Muscle of back (tissue), 11 donors: ENCODE measurements around the gene CA10. TPM values are rescaled to one million over a fixed set of nuclear protein-coding genes. Genes with fewer than 3 reads are reported as not detected.

ENCODE experiments used
- DNase-seq, 3 donors: peaks; one replicate each; pipeline versions ENCODE4 v3.0.0 to v3.0.0-alpha.2; 2013
- polyA plus RNA-seq, 10 donors: library from polyadenylated mRNA; unstranded; fragments of 120-200 nt; gene quantifications; one replicate each; pipeline ENCODE4 v1.2.1, GENCODE V29; 2013; ENCODE audit not compliant: insufficient read length in 10 of 10

CA10 gene
- polyA plus RNA-seq, 10 donors: 2.0 to 10.0 (median 6.0) TPM

- no peak for DNase-seq
Measured at GRCh38 chr17:51873302-51873701, 285.2 kb downstream of the CA10 start.

GRCh38 chr17:51869387-51869786, 289.1 kb downstream of the CA10 start:
- peak; percentile 17 to 67 (median 51) for DNase-seq

- peak; percentile 17 to 36 (median 22) for DNase-seq
Measured at GRCh38 chr17:51860954-51861561, 297.5 kb downstream of the CA10 start.

GRCh38 chr17:51857052-51857597, 301.4 kb downstream of the CA10 start:
- DNase-seq: no peak

GRCh38 chr17:51855806-51856205, 302.7 kb downstream of the CA10 start:
- DNase-seq: no peak

GRCh38 chr17:51853857-51854256, 304.7 kb downstream of the CA10 start:
- no peak for DNase-seq

- DNase-seq: no peak
Measured at GRCh38 chr17:51852603-51853002, 305.9 kb downstream of the CA10 start.

GRCh38 chr17:51850201-51850600, 308.3 kb downstream of the CA10 start:
- no peak for DNase-seq

GRCh38 chr17:51848451-51848850, 310.1 kb downstream of the CA10 start:
- DNase-seq: no peak

GRCh38 chr17:51846566-51846965, 311.9 kb downstream of the CA10 start:
- DNase-seq: no peak

GRCh38 chr17:51845776-51846175, 312.7 kb downstream of the CA10 start:
- no peak for DNase-seq

GRCh38 chr17:51842763-51843162, 315.8 kb downstream of the CA10 start:
- no peak for DNase-seq

- DNase-seq: no peak
Measured at GRCh38 chr17:51841669-51842068, 316.8 kb downstream of the CA10 start.

- no peak for DNase-seq
Measured at GRCh38 chr17:51840688-51841087, 317.8 kb downstream of the CA10 start.

- DNase-seq: no peak
Measured at GRCh38 chr17:51833620-51834019, 324.9 kb downstream of the CA10 start.

- no peak for DNase-seq
Measured at GRCh38 chr17:51833045-51833444, 325.5 kb downstream of the CA10 start.

GRCh38 chr17:51830886-51831285, 327.6 kb downstream of the CA10 start:
- no peak for DNase-seq

GRCh38 chr17:51830451-51830850, 328.1 kb downstream of the CA10 start:
- DNase-seq: no peak

GRCh38 chr17:51828901-51829300, 329.6 kb downstream of the CA10 start:
- no peak for DNase-seq

- DNase-seq: no peak
Measured at GRCh38 chr17:51827140-51827539, 331.4 kb downstream of the CA10 start.

GRCh38 chr17:51820766-51821165, 337.7 kb downstream of the CA10 start:
- DNase-seq: no peak

- DNase-seq: no peak
Measured at GRCh38 chr17:51820252-51820651, 338.3 kb downstream of the CA10 start.

- DNase-seq: peak in 1 of 3 donors; percentile 44
Measured at GRCh38 chr17:51819341-51820219, 338.9 kb downstream of the CA10 start.
